ENCODE data around the gene TSPAN4. TPM values are rescaled to one million over a fixed set of nuclear protein-coding genes. Genes with fewer than 3 reads are reported as not detected.

The TSPAN4 gene
- total RNA-seq, 1 experiment from 2014 or later, result 50.3 TPM

DNA sequence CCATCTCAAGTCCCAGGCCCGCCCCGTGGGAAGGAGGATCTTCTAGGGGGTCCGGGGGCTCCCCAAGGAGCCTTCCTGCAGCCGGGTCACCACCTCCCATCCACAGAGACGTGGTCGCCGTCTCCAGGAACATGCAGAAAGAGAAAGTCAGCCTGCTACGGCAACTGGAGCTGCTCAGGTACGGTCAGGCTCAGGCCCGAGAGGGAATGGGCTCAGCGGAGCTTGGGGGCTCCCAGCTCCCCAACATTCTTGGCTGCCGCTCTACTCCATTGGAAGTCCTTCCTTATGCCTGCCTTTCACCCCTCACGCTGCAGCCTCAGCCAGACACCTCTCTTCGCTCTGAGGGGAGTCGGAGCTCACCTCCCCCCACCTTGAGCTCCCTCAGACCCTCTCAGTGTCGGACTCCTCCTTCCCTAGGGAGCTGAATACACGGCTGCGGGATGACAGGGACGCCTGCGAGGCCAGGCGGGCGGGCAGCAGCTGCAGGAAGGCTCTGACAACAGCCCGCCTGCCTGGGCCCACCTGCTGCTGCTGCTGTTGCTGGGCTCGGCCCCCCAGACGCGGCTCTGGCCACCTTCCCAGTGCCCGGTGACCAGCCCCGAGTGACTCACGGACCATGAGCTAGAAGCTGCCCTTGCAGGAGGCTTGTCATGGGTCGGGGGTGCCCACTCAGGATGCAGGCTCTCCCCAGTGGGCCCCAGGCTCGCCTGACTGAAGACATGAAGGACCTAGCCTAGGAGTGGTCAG, 11.4 kb upstream of the TSPAN4 start:
- H3K9ac ChIP-seq (ENCODE audit: low read length), result peak overlapping the region; percentile 95
- CTCF ChIA-PET, result no interaction called here
- no peak for DNase-seq (ENCODE audit: low read depth, low spot score)

More for the DNA sequence above, 11.4 kb upstream of the TSPAN4 start:
- intact Hi-C loops (cut with micrococcal nuclease), result no loop called here
- peak overlapping the region; percentile 74 to 90 for H3K4me3 ChIP-seq (replicated peaks in 1 of 2; ENCODE audit: low read depth in 1 of 2, low read length in 2 of 2)
- ATAC-seq, result no peak
- ChIA-PET RAD21 (ENCODE audit: low non-redundant PET in 1 of 2, low total read pairs in 2 of 2, uncharacterized antibody in 2 of 2, unreplicated experiment in 2 of 2) (no interaction called here), POLR2A (interaction anchor here (0.9 to 1.4 kb wide), 3 partner anchors 9 to 12 kb away, joined by 3 to 12 read pairs (median 3); partner anchors contain the start of genes PNPLA2, POLR2L and TSPAN4)
- H3K4me2 ChIP-seq (ENCODE audit: low read length), result peak overlapping the region; percentile 99
- peaks cover 0 to 2% of the 10 kb centered on the region in 2 experiments; a peak in 1 of 4 replicates for H3K36me3 ChIP-seq (ENCODE audit: control insufficient read depth in 1 of 2, insufficient read depth in 2 of 2, low read length in 2 of 2)
- H4K20me1 ChIP-seq (ENCODE audit: insufficient read depth), result peaks cover 6% of the 10 kb centered on the region; the same call in 1 of the 2 replicates
- no peaks in the 10 kb centered on the region for H3K27me3 ChIP-seq (ENCODE audit: insufficient read depth, low read length)
- peak overlapping the region; percentile 88 for H3K27ac ChIP-seq (ENCODE audit: low read depth, low read length)
- no peaks in the 10 kb centered on the region for H3K9me3 ChIP-seq (ENCODE audit: control insufficient read depth in 1 of 2, insufficient read depth in 1 of 2, low read depth in 1 of 2, low read length in 2 of 2)
- TF ChIP-seq ZNF274 (IDR thresholded peaks at IDR 0.05; ENCODE audit: low read depth, low read length) (no peak), EZH2 (IDR thresholded peaks at IDR 0.05) (no peak), CBX3 (IDR thresholded peaks at IDR 0.05; ENCODE audit: low read depth) (no peak), POLR2A (IDR thresholded peaks at IDR 0.05; ENCODE audit: borderline replicate concordance, extremely low read depth, insufficient read depth, insufficient read length) (no peak), JUND (IDR thresholded peaks at IDR 0.05) (no peak), EZH2phosphoT487 (IDR thresholded peaks at IDR 0.05; ENCODE audit: borderline replicate concordance) (no peak), CEBPB (IDR thresholded peaks at IDR 0.05; ENCODE audit: low read depth) (no peak), SRF (IDR thresholded peaks at IDR 0.05; ENCODE audit: low read depth) (no peak), TCF7L2 (IDR thresholded peaks at IDR 0.05; ENCODE audit: borderline replicate concordance, extremely low read depth, insufficient read depth, insufficient read length) (no peak), MAX (IDR thresholded peaks at IDR 0.05) (no peak), FOSL1 (IDR thresholded peaks at IDR 0.05; ENCODE audit: low read depth) (no peak), EGR1 (IDR thresholded peaks at IDR 0.05; ENCODE audit: low read depth) (no peak), SIN3A (IDR thresholded peaks at IDR 0.05; ENCODE audit: low read depth) (no peak), ELF1 (IDR thresholded peaks at IDR 0.05; ENCODE audit: borderline replicate concordance, low read depth) (no peak)
- TF ChIP-seq, protein P1, sequence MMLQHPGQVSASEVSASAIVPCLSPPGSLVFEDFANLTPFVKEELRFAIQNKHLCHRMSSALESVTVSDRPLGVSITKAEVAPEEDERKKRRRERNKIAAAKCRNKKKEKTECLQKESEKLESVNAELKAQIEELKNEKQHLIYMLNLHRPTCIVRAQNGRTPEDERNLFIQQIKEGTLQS (IDR thresholded peaks at IDR 0.05), result no peak
- TF ChIP-seq, protein P2, sequence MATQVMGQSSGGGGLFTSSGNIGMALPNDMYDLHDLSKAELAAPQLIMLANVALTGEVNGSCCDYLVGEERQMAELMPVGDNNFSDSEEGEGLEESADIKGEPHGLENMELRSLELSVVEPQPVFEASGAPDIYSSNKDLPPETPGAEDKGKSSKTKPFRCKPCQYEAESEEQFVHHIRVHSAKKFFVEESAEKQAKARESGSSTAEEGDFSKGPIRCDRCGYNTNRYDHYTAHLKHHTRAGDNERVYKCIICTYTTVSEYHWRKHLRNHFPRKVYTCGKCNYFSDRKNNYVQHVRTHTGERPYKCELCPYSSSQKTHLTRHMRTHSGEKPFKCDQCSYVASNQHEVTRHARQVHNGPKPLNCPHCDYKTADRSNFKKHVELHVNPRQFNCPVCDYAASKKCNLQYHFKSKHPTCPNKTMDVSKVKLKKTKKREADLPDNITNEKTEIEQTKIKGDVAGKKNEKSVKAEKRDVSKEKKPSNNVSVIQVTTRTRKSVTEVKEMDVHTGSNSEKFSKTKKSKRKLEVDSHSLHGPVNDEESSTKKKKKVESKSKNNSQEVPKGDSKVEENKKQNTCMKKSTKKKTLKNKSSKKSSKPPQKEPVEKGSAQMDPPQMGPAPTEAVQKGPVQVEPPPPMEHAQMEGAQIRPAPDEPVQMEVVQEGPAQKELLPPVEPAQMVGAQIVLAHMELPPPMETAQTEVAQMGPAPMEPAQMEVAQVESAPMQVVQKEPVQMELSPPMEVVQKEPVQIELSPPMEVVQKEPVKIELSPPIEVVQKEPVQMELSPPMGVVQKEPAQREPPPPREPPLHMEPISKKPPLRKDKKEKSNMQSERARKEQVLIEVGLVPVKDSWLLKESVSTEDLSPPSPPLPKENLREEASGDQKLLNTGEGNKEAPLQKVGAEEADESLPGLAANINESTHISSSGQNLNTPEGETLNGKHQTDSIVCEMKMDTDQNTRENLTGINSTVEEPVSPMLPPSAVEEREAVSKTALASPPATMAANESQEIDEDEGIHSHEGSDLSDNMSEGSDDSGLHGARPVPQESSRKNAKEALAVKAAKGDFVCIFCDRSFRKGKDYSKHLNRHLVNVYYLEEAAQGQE (IDR thresholded peaks at IDR 0.05; ENCODE audit: low read depth), result no peak
- TF ChIP-seq, protein P3, sequence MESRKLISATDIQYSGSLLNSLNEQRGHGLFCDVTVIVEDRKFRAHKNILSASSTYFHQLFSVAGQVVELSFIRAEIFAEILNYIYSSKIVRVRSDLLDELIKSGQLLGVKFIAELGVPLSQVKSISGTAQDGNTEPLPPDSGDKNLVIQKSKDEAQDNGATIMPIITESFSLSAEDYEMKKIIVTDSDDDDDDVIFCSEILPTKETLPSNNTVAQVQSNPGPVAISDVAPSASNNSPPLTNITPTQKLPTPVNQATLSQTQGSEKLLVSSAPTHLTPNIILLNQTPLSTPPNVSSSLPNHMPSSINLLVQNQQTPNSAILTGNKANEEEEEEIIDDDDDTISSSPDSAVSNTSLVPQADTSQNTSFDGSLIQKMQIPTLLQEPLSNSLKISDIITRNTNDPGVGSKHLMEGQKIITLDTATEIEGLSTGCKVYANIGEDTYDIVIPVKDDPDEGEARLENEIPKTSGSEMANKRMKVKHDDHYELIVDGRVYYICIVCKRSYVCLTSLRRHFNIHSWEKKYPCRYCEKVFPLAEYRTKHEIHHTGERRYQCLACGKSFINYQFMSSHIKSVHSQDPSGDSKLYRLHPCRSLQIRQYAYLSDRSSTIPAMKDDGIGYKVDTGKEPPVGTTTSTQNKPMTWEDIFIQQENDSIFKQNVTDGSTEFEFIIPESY (IDR thresholded peaks at IDR 0.05; ENCODE audit: extremely low read depth, insufficient replicate concordance, low read length), result no peak
- no TSS peak for BruUV-seq (replicated peaks)
- peaks cover 29 to 56% of the 10 kb centered on the region in 2 experiments for H3K4me1 ChIP-seq (ENCODE audit: control insufficient read depth in 1 of 2, insufficient read depth in 2 of 2, low read length in 2 of 2)
- H2AFZ ChIP-seq (ENCODE audit: low read depth, low read length, poor library complexity, severe bottlenecking), result no peak overlapping the region
- H3K9me2 ChIP-seq (ENCODE audit: insufficient read depth), result no peaks in the 10 kb centered on the region
- peaks cover 38% of the 10 kb centered on the region for H3K79me2 ChIP-seq (ENCODE audit: insufficient read depth, low read length)

Measured in HCT116 (cell line).